Central memory CD8-positive, alpha-beta T cell (primary cell): ENCODE measurements around the gene CPNE8.

ENCODE experiments used
- ATAC-seq: fragments of 150-1000 bp; cut with Tn5 transposase; replicated peaks from 2 replicates; pipeline ENCODE4 v1.10.0; 2022; ENCODE audit warnings: mild to moderate bottlenecking, moderate FRiP score, moderate number of reproducible peaks; ENCODE audit not compliant: poor library complexity, severe bottlenecking; ENCODE audit errors: extremely low read depth
- DNase-seq, 2 donors: peaks; one replicate each; pipeline ENCODE4 v3.0.0; 2021; ENCODE audit warnings: low spot score in 2 of 2
- H3K27ac Mint-ChIP-seq: one replicate; pipeline ENCODE4 v1.8.0; 2022; ENCODE audit warnings: low read depth, mild to moderate bottlenecking, moderate library complexity, mixed read lengths
- H3K27me3 Mint-ChIP-seq: one replicate; pipeline ENCODE4 v1.8.0; 2022; ENCODE audit warnings: mixed read lengths
- H3K36me3 Mint-ChIP-seq: one replicate; pipeline ENCODE4 v1.8.0; 2022; ENCODE audit warnings: mild to moderate bottlenecking, moderate library complexity, mixed read lengths; ENCODE audit not compliant: insufficient read depth
- H3K4me1 Mint-ChIP-seq: one replicate; pipeline ENCODE4 v1.8.0; 2022; ENCODE audit warnings: mixed read lengths
- H3K4me3 Mint-ChIP-seq: one replicate; pipeline ENCODE4 v1.8.0; 2022; ENCODE audit warnings: mild to moderate bottlenecking, moderate library complexity, mixed read lengths
- H3K9me3 Mint-ChIP-seq: one replicate; pipeline ENCODE4 v1.8.0; 2022; ENCODE audit warnings: mixed read lengths

Gene CPNE8

DNA sequence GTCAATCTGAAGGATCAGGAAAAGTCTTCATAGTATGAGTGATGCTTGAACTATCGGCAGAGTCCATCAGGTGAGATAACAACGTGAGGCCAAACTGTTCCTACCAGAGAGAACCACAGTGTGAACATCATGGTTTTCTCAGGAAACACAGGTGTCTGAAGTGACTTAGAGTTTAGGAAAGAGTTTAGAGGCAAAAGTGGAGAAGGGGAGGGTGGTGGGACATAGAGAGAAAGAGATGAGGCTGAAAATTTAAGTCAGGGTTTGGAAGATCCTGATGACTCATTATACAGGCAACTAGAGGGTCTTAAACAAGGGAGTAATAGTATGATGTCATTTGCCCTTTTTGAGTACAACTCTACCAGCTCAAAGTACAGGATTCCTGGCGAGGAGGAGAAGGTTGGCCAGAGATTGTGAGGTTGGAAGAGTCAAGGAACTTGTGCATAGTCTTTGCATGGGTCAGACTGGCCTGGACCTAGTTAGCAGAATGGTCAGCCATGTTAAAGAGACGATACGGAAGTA, 16.0 kb downstream of the CPNE8 start:
- Mint-ChIP-seq H3K4me1 (peaks cover 19% of the 10 kb centered on the region), H3K4me3 (no peak overlapping the region)
- DNase-seq, result no peak

DNA sequence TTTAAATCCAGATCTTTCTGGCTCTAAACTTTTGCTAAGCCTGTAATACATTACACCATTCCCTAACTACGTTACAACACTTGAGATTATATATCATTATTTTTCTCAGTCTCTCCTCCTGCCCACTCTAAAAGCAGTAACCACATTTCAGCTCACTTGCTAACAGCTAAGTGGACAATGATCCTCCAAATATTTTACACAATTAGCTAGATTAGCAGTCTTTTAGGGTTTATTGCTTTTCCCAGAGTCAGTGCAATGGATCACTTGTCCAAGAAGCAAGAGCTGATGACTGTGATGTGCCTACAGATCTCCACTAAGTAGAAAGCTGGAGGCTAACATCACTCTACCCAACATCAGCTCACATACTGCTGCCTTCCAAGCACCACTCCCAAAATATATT, 17.6 kb downstream of the CPNE8 start:
- Mint-ChIP-seq H3K36me3 (no peaks in the 10 kb centered on the region), H3K9me3 (no peaks in the 10 kb centered on the region)

More for the DNA sequence above, 16.0 kb downstream of the CPNE8 start:
- no peak overlapping the region for H3K27ac Mint-ChIP-seq
- H3K9me3 Mint-ChIP-seq, result no peaks in the 10 kb centered on the region
- ATAC-seq, result no peak
- H3K36me3 Mint-ChIP-seq, result no peaks in the 10 kb centered on the region
- H3K27me3 Mint-ChIP-seq, result no peaks in the 10 kb centered on the region

DNA sequence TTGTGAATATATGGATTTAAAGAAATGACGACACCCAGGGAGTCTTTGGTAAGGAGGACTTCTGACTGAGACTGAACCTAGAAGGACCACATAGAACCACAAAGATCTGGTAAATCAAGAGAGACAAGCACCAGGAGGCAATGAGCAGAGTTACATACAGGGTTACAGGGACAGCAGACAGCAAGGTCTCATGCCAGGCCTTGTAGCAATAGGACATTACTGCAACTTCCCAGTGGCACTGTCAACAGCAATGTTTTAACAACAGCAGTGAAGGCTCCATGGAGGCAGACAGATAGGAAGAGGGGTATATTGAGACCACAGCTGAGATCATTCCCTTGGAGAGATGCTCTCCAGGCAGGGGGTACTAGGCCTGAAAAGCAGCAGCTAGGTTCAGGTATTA, 18.5 kb downstream of the CPNE8 start:
- Mint-ChIP-seq H3K36me3 (no peaks in the 10 kb centered on the region), H3K4me3 (no peak overlapping the region), H3K4me1 (peaks cover 12% of the 10 kb centered on the region), H3K27ac (no peak overlapping the region), H3K9me3 (no peaks in the 10 kb centered on the region), H3K27me3 (no peaks in the 10 kb centered on the region)
- no peak for ATAC-seq
- no peak for DNase-seq

More for the DNA sequence above, 17.6 kb downstream of the CPNE8 start:
- ATAC-seq (no peak), DNase-seq (no peak)
- no peak overlapping the region for H3K27ac Mint-ChIP-seq
- H3K4me3 Mint-ChIP-seq, result no peak overlapping the region
- peaks cover 15% of the 10 kb centered on the region for H3K4me1 Mint-ChIP-seq
- no peaks in the 10 kb centered on the region for H3K27me3 Mint-ChIP-seq

DNA sequence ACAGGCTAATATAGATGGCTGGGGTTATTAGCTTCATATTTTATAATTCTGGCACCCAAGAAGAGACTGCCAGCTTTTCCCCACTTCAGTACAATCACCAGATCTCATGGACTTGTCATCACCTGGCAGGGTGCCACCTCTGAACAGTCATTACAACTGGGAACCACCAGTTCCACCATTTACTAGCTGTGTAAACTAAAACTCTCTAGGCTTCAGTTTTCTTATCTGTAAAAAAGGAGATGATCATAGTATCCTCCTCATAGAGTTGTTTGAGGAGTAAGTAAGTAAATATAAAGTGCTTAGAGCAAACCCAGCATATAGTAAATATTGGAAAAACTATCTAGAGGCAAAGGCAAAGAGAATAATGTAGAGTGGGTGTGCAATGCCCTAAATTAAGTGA, 19.3 kb downstream of the CPNE8 start:
- no peaks in the 10 kb centered on the region for H3K27me3 Mint-ChIP-seq
- DNase-seq (no peak), ATAC-seq (no peak)
- no peak overlapping the region for H3K4me3 Mint-ChIP-seq
- no peaks in the 10 kb centered on the region for H3K36me3 Mint-ChIP-seq
- H3K4me1 Mint-ChIP-seq, result peaks cover 14% of the 10 kb centered on the region
- H3K9me3 Mint-ChIP-seq, result no peaks in the 10 kb centered on the region
- H3K27ac Mint-ChIP-seq, result no peak overlapping the region

GRCh38 chr12:38884666-38885065, 20.7 kb downstream of the CPNE8 start:
- Mint-ChIP-seq H3K27ac (no peak overlapping the region), H3K4me1 (peaks cover 13% of the 10 kb centered on the region)

GRCh38 chr12:38883629-38884134, 21.7 kb downstream of the CPNE8 start:
- Mint-ChIP-seq H3K27me3 (no peaks in the 10 kb centered on the region), H3K4me1 (peaks cover 5% of the 10 kb centered on the region), H3K9me3 (no peaks in the 10 kb centered on the region), H3K36me3 (no peaks in the 10 kb centered on the region), H3K27ac (peak overlapping the region; percentile 1), H3K4me3 (no peak overlapping the region)
- ATAC-seq (no peak), DNase-seq (no peak)

More at GRCh38 chr12:38884666-38885065, 20.7 kb downstream of the CPNE8 start:
- H3K9me3 Mint-ChIP-seq, result no peaks in the 10 kb centered on the region
- no peaks in the 10 kb centered on the region for H3K36me3 Mint-ChIP-seq
- no peak for DNase-seq
- no peaks in the 10 kb centered on the region for H3K27me3 Mint-ChIP-seq
- ATAC-seq, result no peak
- H3K4me3 Mint-ChIP-seq, result no peak overlapping the region

- Mint-ChIP-seq H3K4me1 (peaks cover 11% of the 10 kb centered on the region), H3K4me3 (no peak overlapping the region)
Measured at GRCh38 chr12:38880288-38880687, 25.1 kb downstream of the CPNE8 start.

DNA sequence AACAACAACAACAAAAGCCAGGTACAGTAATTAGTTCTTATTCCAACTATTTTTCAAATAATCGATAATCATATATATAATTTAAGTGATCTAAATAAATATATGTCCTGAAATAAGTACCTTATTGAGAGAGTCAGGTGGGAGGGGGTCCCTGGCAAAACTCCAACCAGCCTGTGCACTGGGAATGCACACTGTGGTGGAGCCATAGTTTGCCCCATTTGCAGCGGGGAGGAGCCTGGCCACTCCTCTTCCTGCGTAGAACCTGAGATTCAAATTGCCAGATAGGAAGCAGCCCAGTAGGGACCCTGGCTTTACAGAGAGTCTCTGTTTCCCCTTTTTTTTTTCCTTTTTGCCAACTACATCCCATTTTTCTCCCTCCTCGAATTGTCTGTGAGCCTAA, 26.4 kb downstream of the CPNE8 start:
- H3K9me3 Mint-ChIP-seq, result no peaks in the 10 kb centered on the region
- H3K36me3 Mint-ChIP-seq, result peaks cover 2% of the 10 kb centered on the region
- DNase-seq (no peak), ATAC-seq (no peak)
- no peak overlapping the region for H3K4me3 Mint-ChIP-seq
- no peak overlapping the region for H3K27ac Mint-ChIP-seq
- H3K4me1 Mint-ChIP-seq, result peaks cover 11% of the 10 kb centered on the region
- H3K27me3 Mint-ChIP-seq, result no peaks in the 10 kb centered on the region

More at GRCh38 chr12:38880288-38880687, 25.1 kb downstream of the CPNE8 start:
- ATAC-seq (no peak), DNase-seq (no peak)
- Mint-ChIP-seq H3K27ac (no peak overlapping the region), H3K9me3 (no peaks in the 10 kb centered on the region), H3K36me3 (peaks cover 2% of the 10 kb centered on the region), H3K27me3 (no peaks in the 10 kb centered on the region)

DNA sequence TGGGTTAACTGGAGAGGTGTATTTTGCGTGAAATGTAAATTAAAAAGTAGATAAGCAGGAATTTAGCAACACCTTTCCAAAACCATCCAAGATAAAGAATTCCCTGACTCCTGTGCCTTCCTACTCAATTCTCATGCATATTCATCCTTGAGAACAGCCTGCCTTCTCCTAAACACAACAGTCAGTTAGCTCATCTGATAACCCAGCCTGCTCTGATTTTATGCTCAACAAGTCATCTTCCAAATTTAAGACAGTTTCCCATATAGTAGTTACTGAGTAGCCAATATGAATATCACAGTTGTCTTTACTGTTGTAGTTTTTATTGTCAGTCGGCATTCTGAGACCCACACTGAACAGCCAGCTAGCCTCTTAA, 27.1 kb downstream of the CPNE8 start:
- Mint-ChIP-seq H3K36me3 (peaks cover 2% of the 10 kb centered on the region), H3K9me3 (no peaks in the 10 kb centered on the region), H3K27me3 (no peaks in the 10 kb centered on the region), H3K4me1 (peaks cover 11% of the 10 kb centered on the region), H3K27ac (no peak overlapping the region), H3K4me3 (no peak overlapping the region)
- DNase-seq (no peak), ATAC-seq (no peak)

DNA sequence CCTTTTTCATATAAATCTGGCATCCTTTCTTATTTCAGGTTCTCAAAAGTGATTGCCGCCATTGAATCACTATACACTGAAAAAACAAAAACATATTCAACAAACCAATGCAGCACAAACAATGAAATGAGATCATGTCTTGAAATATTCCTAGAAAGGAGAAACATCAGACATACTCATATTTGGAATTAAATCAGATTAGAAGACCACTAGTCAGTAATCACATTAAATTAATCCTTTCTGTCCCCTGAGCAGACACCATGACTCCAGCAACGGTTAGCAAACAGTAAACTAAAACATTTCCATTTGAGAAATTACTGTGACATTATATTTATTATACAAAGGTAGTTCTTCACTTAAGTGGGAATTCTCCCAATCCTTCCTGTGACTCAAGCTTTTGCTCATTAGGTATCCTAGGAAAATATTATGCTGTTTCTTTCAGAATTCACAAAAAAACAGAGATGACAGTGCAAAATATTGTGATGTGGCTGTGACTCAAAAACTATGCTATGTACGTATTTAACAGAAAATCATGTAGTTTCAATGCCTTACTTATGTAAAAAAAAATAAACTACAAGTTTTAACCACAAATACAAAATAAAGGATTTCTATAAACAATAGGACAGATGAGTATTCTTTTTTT, 29.7 kb downstream of the CPNE8 start:
- Mint-ChIP-seq H3K27ac (no peak overlapping the region), H3K27me3 (no peaks in the 10 kb centered on the region), H3K4me1 (peaks cover 6% of the 10 kb centered on the region), H3K9me3 (no peaks in the 10 kb centered on the region), H3K36me3 (peaks cover 2% of the 10 kb centered on the region), H3K4me3 (no peak overlapping the region)
- DNase-seq (no peak), ATAC-seq (no peak)

- Mint-ChIP-seq H3K9me3 (no peaks in the 10 kb centered on the region), H3K27ac (no peak overlapping the region), H3K27me3 (no peaks in the 10 kb centered on the region), H3K4me1 (no peaks in the 10 kb centered on the region), H3K36me3 (peaks cover 2% of the 10 kb centered on the region), H3K4me3 (no peak overlapping the region)
- ATAC-seq, result no peak
- no peak for DNase-seq
Measured at GRCh38 chr12:38872561-38872960, 32.8 kb downstream of the CPNE8 start.

DNA sequence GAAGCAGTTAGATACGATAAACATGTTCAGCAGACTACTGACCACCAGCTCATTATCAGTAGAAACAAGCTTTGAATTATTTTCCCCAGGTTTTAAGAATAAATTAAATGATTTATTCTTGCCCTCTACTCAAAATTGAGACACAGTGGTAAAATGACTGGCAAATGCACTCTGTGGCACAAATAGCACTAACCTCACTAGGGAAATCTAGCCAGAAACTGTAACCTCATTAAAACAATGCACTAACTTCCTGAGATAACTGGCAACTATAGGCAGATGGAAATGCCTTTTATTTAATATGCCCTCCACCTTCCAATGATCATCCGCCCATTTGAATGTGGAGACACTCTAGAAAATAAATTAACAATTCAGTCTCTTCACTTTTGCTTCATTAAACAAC, 33.2 kb downstream of the CPNE8 start:
- Mint-ChIP-seq H3K36me3 (no peaks in the 10 kb centered on the region), H3K9me3 (no peaks in the 10 kb centered on the region), H3K4me3 (no peak overlapping the region), H3K27ac (no peak overlapping the region), H3K27me3 (no peaks in the 10 kb centered on the region), H3K4me1 (no peaks in the 10 kb centered on the region)
- ATAC-seq, result no peak
- no peak for DNase-seq

- Mint-ChIP-seq H3K9me3 (no peaks in the 10 kb centered on the region), H3K4me3 (no peak overlapping the region), H3K27me3 (no peaks in the 10 kb centered on the region), H3K36me3 (no peaks in the 10 kb centered on the region), H3K27ac (no peak overlapping the region), H3K4me1 (no peaks in the 10 kb centered on the region)
- ATAC-seq (no peak), DNase-seq (no peak)
Measured at GRCh38 chr12:38869036-38869435, 36.4 kb downstream of the CPNE8 start.
